Colonic mucosa (tissue), 4 donors: ENCODE results near the gene IPO5. TPM values are rescaled to one million over a fixed set of nuclear protein-coding genes. Genes with fewer than 3 reads are reported as not detected.

Source experiments
- DNase-seq: peaks from one replicate; pipeline ENCODE4 v3.0.0-alpha.2; 2020
- H3K27ac ChIP-seq: fragments of 200-600 bp; one replicate; pipeline ENCODE4 v1.8.0; 2021
- H3K27me3 ChIP-seq: fragments of 200-600 bp; one replicate; pipeline ENCODE4 v1.8.0; 2021
- H3K36me3 ChIP-seq: fragments of 200-600 bp; one replicate; pipeline ENCODE4 v1.8.0; 2021
- H3K4me1 ChIP-seq: fragments of 200-600 bp; one replicate; pipeline ENCODE4 v1.8.0; 2021; ENCODE audit warnings: mild to moderate bottlenecking
- H3K4me3 ChIP-seq: fragments of 200-600 bp; one replicate; pipeline ENCODE4 v1.8.0; 2021
- H3K9ac ChIP-seq, 2 donors: one replicate each; pipeline ENCODE4 v1.7.0; 2013; ENCODE audit warnings: control low read depth in 2 of 2, low read depth in 2 of 2, low read length in 2 of 2
- H3K9me3 ChIP-seq: fragments of 200-600 bp; one replicate; pipeline ENCODE4 v1.8.0; 2021
- CTCF ChIP-seq: fragments of 200-600 bp; IDR thresholded peaks from one replicate; pipeline ENCODE4 v1.8.0; 2022; ENCODE audit warnings: antibody characterized with exemption, mild to moderate bottlenecking
- intact Hi-C: fragments of 100-400 bp; cut with DNase I; formaldehyde crosslinking; loops from one replicate; pipeline ENCODE4 v1.14.1; 2022
- total RNA-seq, 2 donors: library from RNA; stranded (reverse); fragmentation: NEBNext Ultra II Directional in 1 of 2; extraction: Animal tissue kit (Norgen Biotek cat#: 25700) in 1 of 2; gene quantifications; one replicate each; pipeline ENCODE4 v1.2.1, GENCODE V29; 2021
- donor health status: healthy.
- donor health status: DM: no; HTN: no; CAD: no.
- donor health status: DM: no; HTN: no; CAD: no.

IPO5 gene
- total RNA-seq, 2 donors from 2014 or later, result 67.5 to 95.4 TPM

GRCh38 chr13:97913206-97913605, 40.3 kb upstream of the IPO5 start:
- Histone ChIP-seq H3K27me3 (no peaks in the 10 kb centered on the region), H3K36me3 (no peaks in the 10 kb centered on the region), H3K9me3 (no peaks in the 10 kb centered on the region), H3K4me1 (no peaks in the 10 kb centered on the region), H3K4me3 (no peak overlapping the region), H3K9ac (no peak overlapping the region), H3K27ac (no peak overlapping the region)
- intact Hi-C loops, result no loop called here
- TF ChIP-seq CTCF, result no peak
- DNase-seq, result no peak

GRCh38 chr13:97914540-97914939, 38.9 kb upstream of the IPO5 start:
- Histone ChIP-seq H3K27ac (no peak overlapping the region), H3K27me3 (no peaks in the 10 kb centered on the region), H3K36me3 (no peaks in the 10 kb centered on the region), H3K9me3 (no peaks in the 10 kb centered on the region), H3K4me1 (no peaks in the 10 kb centered on the region), H3K4me3 (no peak overlapping the region), H3K9ac (no peak overlapping the region)
- no peak for DNase-seq
- intact Hi-C loops, result no loop called here
- TF ChIP-seq CTCF, result no peak

- no peak for DNase-seq
- no peaks in the 10 kb centered on the region for H3K27me3 ChIP-seq
- intact Hi-C loops, result no loop called here
- no peaks in the 10 kb centered on the region for H3K4me1 ChIP-seq
- H3K4me3 ChIP-seq, result no peak overlapping the region
- no peak for TF ChIP-seq CTCF
- H3K27ac ChIP-seq, result no peak overlapping the region
- H3K9ac ChIP-seq, result no peak overlapping the region
- no peaks in the 10 kb centered on the region for H3K36me3 ChIP-seq
- H3K9me3 ChIP-seq, result no peaks in the 10 kb centered on the region
These were observed 32.2 kb upstream of the IPO5 start for GRCh38 chr13:97921176-97921816.

GRCh38 chr13:97928301-97928700, 25.2 kb upstream of the IPO5 start:
- Histone ChIP-seq H3K9me3 (no peaks in the 10 kb centered on the region), H3K4me3 (no peak overlapping the region), H3K36me3 (no peaks in the 10 kb centered on the region), H3K27me3 (no peaks in the 10 kb centered on the region), H3K4me1 (no peaks in the 10 kb centered on the region), H3K9ac (no peak overlapping the region), H3K27ac (no peak overlapping the region)
- intact Hi-C loops, result no loop called here
- DNase-seq, result no peak
- no peak for TF ChIP-seq CTCF

GRCh38 chr13:97932036-97932435, 21.4 kb upstream of the IPO5 start:
- Histone ChIP-seq H3K4me1 (no peaks in the 10 kb centered on the region), H3K27ac (no peak overlapping the region), H3K9me3 (no peaks in the 10 kb centered on the region), H3K4me3 (no peak overlapping the region), H3K9ac (no peak overlapping the region), H3K27me3 (no peaks in the 10 kb centered on the region), H3K36me3 (no peaks in the 10 kb centered on the region)
- intact Hi-C loops, result no loop called here
- no peak for TF ChIP-seq CTCF
- DNase-seq, result no peak
